ENCODE data around the gene LRRC74A.

DNA sequence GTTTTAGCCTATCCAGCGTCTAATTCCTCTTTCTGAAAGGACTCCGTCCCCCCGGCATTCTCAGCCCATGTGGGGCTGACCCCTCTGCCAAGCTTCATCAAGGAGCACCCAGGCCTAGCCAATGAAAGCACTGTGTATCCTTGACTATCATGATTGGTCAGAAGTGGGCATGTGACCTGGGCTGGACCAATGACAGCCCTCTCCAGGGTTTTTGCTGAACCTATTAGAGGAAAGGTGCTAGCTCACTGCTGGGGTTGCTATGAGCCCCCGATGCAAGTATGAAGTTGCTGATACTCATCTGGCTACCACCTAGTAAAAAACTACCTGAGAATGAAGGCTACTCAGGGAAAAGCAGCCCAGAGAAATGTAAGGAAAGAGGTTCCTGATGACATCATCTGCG lies 68.1 kb downstream of the LRRC74A start:
- TF ChIP-seq, protein P1, sequence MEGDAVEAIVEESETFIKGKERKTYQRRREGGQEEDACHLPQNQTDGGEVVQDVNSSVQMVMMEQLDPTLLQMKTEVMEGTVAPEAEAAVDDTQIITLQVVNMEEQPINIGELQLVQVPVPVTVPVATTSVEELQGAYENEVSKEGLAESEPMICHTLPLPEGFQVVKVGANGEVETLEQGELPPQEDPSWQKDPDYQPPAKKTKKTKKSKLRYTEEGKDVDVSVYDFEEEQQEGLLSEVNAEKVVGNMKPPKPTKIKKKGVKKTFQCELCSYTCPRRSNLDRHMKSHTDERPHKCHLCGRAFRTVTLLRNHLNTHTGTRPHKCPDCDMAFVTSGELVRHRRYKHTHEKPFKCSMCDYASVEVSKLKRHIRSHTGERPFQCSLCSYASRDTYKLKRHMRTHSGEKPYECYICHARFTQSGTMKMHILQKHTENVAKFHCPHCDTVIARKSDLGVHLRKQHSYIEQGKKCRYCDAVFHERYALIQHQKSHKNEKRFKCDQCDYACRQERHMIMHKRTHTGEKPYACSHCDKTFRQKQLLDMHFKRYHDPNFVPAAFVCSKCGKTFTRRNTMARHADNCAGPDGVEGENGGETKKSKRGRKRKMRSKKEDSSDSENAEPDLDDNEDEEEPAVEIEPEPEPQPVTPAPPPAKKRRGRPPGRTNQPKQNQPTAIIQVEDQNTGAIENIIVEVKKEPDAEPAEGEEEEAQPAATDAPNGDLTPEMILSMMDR (conservative IDR thresholded peaks at IDR 0.05; ENCODE audit: low read length): no peak
- TF ChIP-seq EZH2phosphoT487 (IDR thresholded peaks at IDR 0.05; ENCODE audit: borderline replicate concordance): no peak

All from Loucy (cell line).